Ovary (tissue), 9 donors: ENCODE results near the gene FBXW2. TPM values are rescaled to one million over a fixed set of nuclear protein-coding genes. Genes with fewer than 3 reads are reported as not detected.

ENCODE experiments used
- DNase-seq, 5 donors: peaks; one replicate each; pipeline ENCODE4 v3.0.0-alpha.2; 2019 to 2020
- H3K27ac ChIP-seq, 2 donors: fragments of 200-600 bp; one replicate each; pipeline versions ENCODE4 v1.5.1 to v1.8.0; 2019 to 2022
- H3K27me3 ChIP-seq: fragments of 200-600 bp; one replicate; pipeline ENCODE4 v1.8.0; 2022
- H3K36me3 ChIP-seq: fragments of 200-600 bp; sonication (generic); one replicate; pipeline ENCODE4 v1.5.1; 2019
- H3K4me1 ChIP-seq: one replicate; pipeline ENCODE4 v1.8.1; 2013; ENCODE audit warnings: mild to moderate bottlenecking, moderate library complexity; ENCODE audit not compliant: insufficient read depth
- H3K4me3 ChIP-seq: fragments of 200-600 bp; sonication (generic); one replicate; pipeline ENCODE4 v1.5.1; 2017
- H3K9me3 ChIP-seq, 2 donors: fragments of 200-600 bp in 1 of 2; sonication (generic) in 1 of 2; one replicate each; pipeline versions ENCODE4 v1.5.1 to v1.8.1; 2013 to 2019; ENCODE audit warnings: mild to moderate bottlenecking in 1 of 2, moderate library complexity in 1 of 2
- EP300 ChIP-seq: sonication (generic); formaldehyde crosslinking; IDR thresholded peaks from one replicate; pipeline ENCODE4 v1.6.1; 2017; ENCODE audit warnings: antibody characterized with exemption
- POLR2A ChIP-seq: fragments of 450-650 bp; IDR thresholded peaks from one replicate; pipeline ENCODE4 v1.6.1; 2017; ENCODE audit warnings: antibody characterized with exemption, mild to moderate bottlenecking, moderate library complexity
- WGBS, 3 donors: extraction: QIAGEN DNeasy Blood & Tissue Kit in 1 of 3; methylation state at CpG; one replicate each; pipeline versions ENCODE4 v1.1.5 to v1.1.7; 2013 to 2017; 5-methylcytosine and 5-hydroxymethylcytosine counted together
- intact Hi-C, 4 donors: fragments of 100-400 bp; cut with DNase I; formaldehyde crosslinking; loops; one replicate each; pipeline versions ENCODE4 v1.11.0 to v1.15.1; 2022 to 2023
- polyA plus RNA-seq, 2 donors: library from polyadenylated mRNA; stranded (reverse); fragments of 200-250 nt in 1 of 2; fragments of 350-450 nt in 1 of 2; fragmentation: Illumina TruSeq in 1 of 2; extraction: RNeasy Lipid Tissue Mini Kit (QIAGEN cat#74804) in 1 of 2; gene quantifications; one replicate each; pipeline ENCODE4 v1.2.3, GENCODE V29; 2013 to 2014
- total RNA-seq, 7 donors: library from RNA; depleted of rRNA in 2 of 7; stranded (reverse); fragments of >200 nt in 2 of 7; fragmentation: NEBNext Ultra II Directional in 3 of 7; extraction: Animal tissue kit (Norgen Biotek cat#: 25700) in 3 of 7; gene quantifications; one replicate each; pipeline versions ENCODE4 v1.1.0 to v1.2.4, GENCODE V29; 2016 to 2023
- TF ChIP-seq, protein P1 (sequence below), 3 donors: fragments of 450-650 bp in 2 of 3; fragments of 200-600 bp in 1 of 3; IDR thresholded peaks; one replicate each; pipeline versions ENCODE4 v1.5.1 to v1.8.0; 2016 to 2022; ENCODE audit warnings: antibody characterized with exemption in 3 of 3, mild to moderate bottlenecking in 1 of 3
- donor health status: DM: no; HTN: no; CAD: no; lungs with moderate emphysema.
- donor health status: DM: no; HTN: no; CAD: no.
- donor health status: Bipolar disorder and iron deficiency.
- donor health status: DM: yes; HTN: yes; CAD: no.
- donor health status: DM: no; HTN: no; CAD: no.
- donor health status: DM: yes; HTN: yes; CAD: no.

The FBXW2 gene
- total and polyA plus RNA-seq, 9 donors: 15.6 to 62.0 (median 43.4) TPM

DNA sequence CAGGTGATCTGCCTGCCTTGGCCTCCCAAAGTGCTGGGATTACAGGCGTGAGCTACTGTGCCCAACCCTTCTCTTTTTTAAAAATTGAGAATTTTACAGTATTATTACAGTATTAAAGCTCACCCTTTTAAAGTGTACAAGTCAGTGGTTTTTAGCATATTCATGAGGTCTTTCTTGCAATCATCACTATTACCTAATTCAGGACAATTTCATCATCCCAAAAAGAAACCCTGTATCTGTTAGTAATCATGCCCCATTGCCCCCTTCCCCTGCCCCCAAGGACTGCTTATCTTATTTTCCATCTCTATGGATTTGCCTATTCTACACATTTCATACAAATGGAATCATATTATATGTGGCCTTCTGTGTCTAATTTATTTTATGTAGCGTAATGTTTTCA is 56.3 kb downstream of the FBXW2 start:
- Histone ChIP-seq H3K27me3 (no peaks in the 10 kb centered on the region), H3K36me3 (no peaks in the 10 kb centered on the region), H3K9me3 (no peaks in the 10 kb centered on the region), H3K27ac (no peak overlapping the region), H3K4me1 (no peaks in the 10 kb centered on the region), H3K4me3 (no peak overlapping the region)
- intact Hi-C loops: no loop called here
- TF ChIP-seq EP300 (no peak), POLR2A (no peak)
- TF ChIP-seq, protein P1, sequence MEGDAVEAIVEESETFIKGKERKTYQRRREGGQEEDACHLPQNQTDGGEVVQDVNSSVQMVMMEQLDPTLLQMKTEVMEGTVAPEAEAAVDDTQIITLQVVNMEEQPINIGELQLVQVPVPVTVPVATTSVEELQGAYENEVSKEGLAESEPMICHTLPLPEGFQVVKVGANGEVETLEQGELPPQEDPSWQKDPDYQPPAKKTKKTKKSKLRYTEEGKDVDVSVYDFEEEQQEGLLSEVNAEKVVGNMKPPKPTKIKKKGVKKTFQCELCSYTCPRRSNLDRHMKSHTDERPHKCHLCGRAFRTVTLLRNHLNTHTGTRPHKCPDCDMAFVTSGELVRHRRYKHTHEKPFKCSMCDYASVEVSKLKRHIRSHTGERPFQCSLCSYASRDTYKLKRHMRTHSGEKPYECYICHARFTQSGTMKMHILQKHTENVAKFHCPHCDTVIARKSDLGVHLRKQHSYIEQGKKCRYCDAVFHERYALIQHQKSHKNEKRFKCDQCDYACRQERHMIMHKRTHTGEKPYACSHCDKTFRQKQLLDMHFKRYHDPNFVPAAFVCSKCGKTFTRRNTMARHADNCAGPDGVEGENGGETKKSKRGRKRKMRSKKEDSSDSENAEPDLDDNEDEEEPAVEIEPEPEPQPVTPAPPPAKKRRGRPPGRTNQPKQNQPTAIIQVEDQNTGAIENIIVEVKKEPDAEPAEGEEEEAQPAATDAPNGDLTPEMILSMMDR (IDR thresholded peaks at IDR 0.05): no peak
- WGBS, 3 donors: 91 to 93% (median 92%) methylated on average over 2 of the region's 2 CpGs
- no peak for DNase-seq

DNA sequence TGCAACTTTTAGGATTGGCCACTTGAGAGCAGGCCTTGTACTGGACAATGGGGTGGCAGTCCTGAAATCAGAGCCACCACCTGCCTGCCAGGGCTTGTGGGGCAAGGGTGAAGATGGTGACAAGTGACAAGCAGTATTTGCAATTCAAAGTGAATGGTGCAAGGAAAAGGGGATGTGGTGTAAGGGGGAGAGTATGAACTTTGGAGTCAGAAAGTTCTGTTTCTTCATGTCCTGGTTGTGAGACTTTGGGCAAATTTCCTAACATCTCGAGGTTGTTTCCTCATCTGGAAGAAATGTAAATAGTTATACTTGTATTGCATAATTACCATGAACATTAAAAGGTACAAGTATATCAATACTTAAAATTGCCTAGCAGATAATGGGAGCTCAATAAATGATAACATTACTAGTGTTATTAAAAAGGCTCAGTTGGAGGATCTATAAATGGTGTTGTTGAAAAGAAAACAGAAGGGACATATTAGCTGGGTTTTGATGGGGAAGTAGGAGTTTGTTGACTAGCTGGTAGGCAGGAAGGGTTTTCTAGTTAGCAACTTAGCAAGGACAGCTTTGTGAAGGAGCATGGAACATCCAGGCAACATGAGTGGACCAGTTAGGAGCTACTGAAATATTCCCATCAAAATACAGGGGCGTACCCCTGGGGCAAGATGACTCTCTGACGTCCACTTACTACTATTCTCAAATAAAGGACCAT is 57.6 kb downstream of the FBXW2 start:
- Histone ChIP-seq H3K4me3 (no peak overlapping the region), H3K9me3 (no peaks in the 10 kb centered on the region), H3K27me3 (no peaks in the 10 kb centered on the region), H3K27ac (no peak overlapping the region), H3K4me1 (no peaks in the 10 kb centered on the region), H3K36me3 (no peaks in the 10 kb centered on the region)
- DNase-seq: no peak
- intact Hi-C loops: no loop called here
- TF ChIP-seq EP300 (no peak), POLR2A (no peak)
- TF ChIP-seq, protein P1 (IDR thresholded peaks at IDR 0.05): no peak
- 61 to 64% (median 64%) methylated on average over 3 of the region's 3 CpGs for WGBS, 3 donors

DNA sequence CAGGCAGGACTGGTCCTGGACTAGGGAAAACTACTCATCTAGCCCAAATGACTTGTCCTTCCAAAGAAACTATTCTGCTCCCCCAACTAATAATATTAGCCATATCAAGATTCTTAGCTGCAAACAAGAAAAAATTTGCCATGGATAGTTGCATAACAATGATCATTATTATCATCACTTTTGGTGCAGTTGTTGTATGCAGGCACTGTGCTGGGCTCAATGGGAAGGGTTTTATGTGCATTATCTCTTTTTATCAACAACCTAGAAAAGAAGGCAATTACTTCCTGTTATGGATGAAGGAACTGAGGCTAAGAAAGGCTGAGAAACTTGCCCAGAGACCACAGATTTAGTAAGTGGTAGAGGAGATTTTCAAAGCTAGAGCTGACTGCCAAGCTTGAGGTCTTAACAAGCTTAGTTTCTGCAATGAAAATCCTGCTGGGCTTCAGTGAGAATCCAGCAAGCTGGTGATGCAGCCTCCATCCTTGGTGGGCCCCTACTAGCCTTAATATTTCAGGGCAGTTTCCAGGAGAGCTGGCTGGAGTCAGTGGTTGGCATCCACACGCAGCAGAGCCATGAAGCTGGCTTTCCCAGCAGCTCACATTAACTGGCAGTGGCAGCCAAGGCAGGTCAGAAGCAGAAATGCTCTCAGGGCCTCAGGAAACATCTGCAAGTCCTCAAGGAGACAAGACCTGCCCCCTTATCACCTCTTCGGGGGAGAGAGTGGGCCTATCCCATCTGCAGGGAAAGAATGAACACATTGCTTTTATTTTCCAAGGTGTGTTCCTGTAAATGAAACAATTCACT is 58.4 kb downstream of the FBXW2 start:
- H3K4me1 ChIP-seq: no peaks in the 10 kb centered on the region
- intact Hi-C loops: no loop called here
- no peaks in the 10 kb centered on the region for H3K9me3 ChIP-seq
- H3K4me3 ChIP-seq: no peak overlapping the region
- H3K27me3 ChIP-seq: no peaks in the 10 kb centered on the region
- TF ChIP-seq EP300 (no peak), POLR2A (no peak)
- TF ChIP-seq, protein P1 (IDR thresholded peaks at IDR 0.05): no peak
- 22 to 28% (median 28%) methylated on average over 2 of the region's 2 CpGs for WGBS, 3 donors
- no peak overlapping the region for H3K27ac ChIP-seq
- H3K36me3 ChIP-seq: no peaks in the 10 kb centered on the region
- no peak for DNase-seq

DNA sequence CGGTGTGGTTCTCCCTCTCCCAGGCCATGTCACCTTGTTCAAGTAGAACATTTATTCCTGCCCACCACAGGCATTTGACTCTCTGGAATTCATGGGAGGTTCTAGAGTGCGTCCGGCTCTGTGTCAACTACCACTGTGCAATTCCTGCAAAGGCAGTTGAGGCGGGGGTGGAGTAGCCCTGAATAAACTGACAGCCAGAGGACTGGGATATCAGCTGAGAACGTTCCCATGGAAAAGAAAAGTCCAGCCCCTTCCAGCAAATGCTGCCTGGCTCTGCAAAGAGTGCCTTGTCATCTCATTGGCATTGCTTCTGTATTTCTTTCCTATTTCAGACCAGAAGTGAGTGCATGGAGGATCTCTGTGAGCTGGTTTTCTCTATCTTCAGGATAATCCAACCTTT is 60.0 kb downstream of the FBXW2 start:
- Histone ChIP-seq H3K4me3 (no peak overlapping the region), H3K27ac (no peak overlapping the region), H3K4me1 (no peaks in the 10 kb centered on the region), H3K36me3 (no peaks in the 10 kb centered on the region), H3K9me3 (no peaks in the 10 kb centered on the region), H3K27me3 (no peaks in the 10 kb centered on the region)
- DNase-seq: no peak
- intact Hi-C loops: no loop called here
- 75 to 79% (median 78%) methylated on average over 5 of the region's 5 CpGs for WGBS, 3 donors
- TF ChIP-seq, protein P1 (IDR thresholded peaks at IDR 0.05): no peak
